ENCODE measurements around the gene DUOX2.
A peak's percentile ranks its signal among the peaks of the same experiment; 100 is the strongest.
"Not testable (repeated sequence)": the region's sequence is repeated elsewhere in the genome, so short reads cannot be mapped to it uniquely, and the experiment has no call there.

DUOX2 gene

GRCh38 chr15:45058690-45059675, 55.0 kb downstream of the DUOX2 start:
- not testable (repeated sequence) for DNase-seq

GRCh38 chr15:45052676-45053075, 61.3 kb downstream of the DUOX2 start:
- not testable (repeated sequence) for DNase-seq

GRCh38 chr15:45050587-45050986, 63.4 kb downstream of the DUOX2 start:
- DNase-seq = no peak

- DNase-seq = peak; percentile 10
These were observed 65.0 kb downstream of the DUOX2 start for GRCh38 chr15:45048794-45049631.

- not testable (repeated sequence) for DNase-seq
These were observed 65.6 kb downstream of the DUOX2 start for GRCh38 chr15:45048449-45048793.

GRCh38 chr15:45044270-45044669, 69.7 kb downstream of the DUOX2 start:
- DNase-seq = not testable (repeated sequence)

GRCh38 chr15:45042859-45043258, 71.1 kb downstream of the DUOX2 start:
- not testable (repeated sequence) for DNase-seq
